ENCODE data around the gene GRM7. TPM values are rescaled to one million over a fixed set of nuclear protein-coding genes. Genes with fewer than 3 reads are reported as not detected.
A peak's percentile ranks its signal among the peaks of the same experiment; 100 is the strongest.

Gene GRM7
- total RNA-seq (under 1 TPM; 0.08 to 0.33 TPM), polyA plus RNA-seq (not detected)

- TF ChIP-seq SP1 (IDR thresholded peaks at IDR 0.05) (no peak), RXRA (IDR thresholded peaks at IDR 0.05) (no peak), FOXA2 (IDR thresholded peaks at IDR 0.05) (no peak), REST (IDR thresholded peaks at IDR 0.05) (no peak), NR2F2 (IDR thresholded peaks at IDR 0.05) (no peak), JUND (IDR thresholded peaks at IDR 0.05) (no peak), MAX (IDR thresholded peaks at IDR 0.05) (no peak), ZBTB33 (IDR thresholded peaks at IDR 0.05) (no peak), FOXA1 (IDR thresholded peaks at IDR 0.05) (no peak), RAD21 (IDR thresholded peaks at IDR 0.05) (no peak), HNF4A (conservative IDR thresholded peaks at IDR 0.05) (no peak), CTCF (IDR thresholded peaks at IDR 0.05; ENCODE audit: low read depth, low read length, missing input control) (no peak), HNF4G (IDR thresholded peaks at IDR 0.05) (no peak)
- Histone ChIP-seq H3K27ac (ENCODE audit: low read depth in 1 of 2, low read length in 2 of 2) (no peak within 1 kb of the TSS), H3K9me3 (ENCODE audit: control insufficient read depth in 4 of 4, low read length in 3 of 4) (no peaks in the 10 kb centered on the region), H3K9ac (ENCODE audit: low read depth in 1 of 2, low read length in 2 of 2) (no peak within 1 kb of the TSS), H3K4me3 (ENCODE audit: low read depth in 1 of 3, low read length in 3 of 3) (peak within 1 kb of the TSS in 1 of 3 donors; percentile 28), H3K4me1 (ENCODE audit: control insufficient read depth in 4 of 4, insufficient read depth in 4 of 4, low read length in 3 of 4) (peaks cover 0 to 18% (median 5%) of the 10 kb centered on the region in 4 donors), H3K27me3 (ENCODE audit: control insufficient read depth in 4 of 4, insufficient read depth in 4 of 4, low read length in 3 of 4) (peaks cover 0 to 14% (median 6%) of the 10 kb centered on the region in 4 donors), H3K36me3 (ENCODE audit: control insufficient read depth in 4 of 4, insufficient read depth in 3 of 4, low read depth in 1 of 4, low read length in 3 of 4) (no peaks in the 10 kb centered on the region)
- WGBS: 4% methylated on average over 62 of the region's 62 CpGs
- DNase-seq (ENCODE audit: low spot score): no peak
Observed at GRCh38 chr3:6860954-6861624, at the start of gene GRM7. GRM7 (plus strand) TSS chr3:6861115.

GRCh38 chr3:6821411-6821810 lies 39.5 kb upstream of the GRM7 start:
- Histone ChIP-seq H3K4me1 (ENCODE audit: control insufficient read depth in 4 of 4, insufficient read depth in 4 of 4, low read length in 3 of 4) (no peaks in the 10 kb centered on the region), H3K36me3 (ENCODE audit: control insufficient read depth in 4 of 4, insufficient read depth in 3 of 4, low read depth in 1 of 4, low read length in 3 of 4) (no peaks in the 10 kb centered on the region), H3K9me3 (ENCODE audit: control insufficient read depth in 4 of 4, low read length in 3 of 4) (no peaks in the 10 kb centered on the region), H3K27me3 (ENCODE audit: control insufficient read depth in 4 of 4, insufficient read depth in 4 of 4, low read length in 3 of 4) (no peaks in the 10 kb centered on the region), H3K9ac (ENCODE audit: low read depth in 1 of 2, low read length in 2 of 2) (no peak overlapping the region), H3K27ac (ENCODE audit: low read depth in 1 of 2, low read length in 2 of 2) (no peak overlapping the region), H3K4me3 (ENCODE audit: low read depth in 1 of 3, low read length in 3 of 3) (no peak overlapping the region)
- DNase-seq (ENCODE audit: low spot score): no peak
- 70% methylated on average over 3 of the region's 3 CpGs for WGBS
- TF ChIP-seq GABPA (IDR thresholded peaks at IDR 0.05 in 1 of 2, conservative IDR thresholded peaks at IDR 0.05 in 1 of 2): no peak
- no peak for TF ChIP-seq ATF3 (IDR thresholded peaks at IDR 0.05)
- no peak for TF ChIP-seq SP1 (IDR thresholded peaks at IDR 0.05)
- no peak for TF ChIP-seq FOXA1 (IDR thresholded peaks at IDR 0.05)
- TF ChIP-seq FOXA2 (IDR thresholded peaks at IDR 0.05): no peak
- no peak for TF ChIP-seq NR2F2 (IDR thresholded peaks at IDR 0.05)
- TF ChIP-seq RXRA (IDR thresholded peaks at IDR 0.05): no peak
- no peak for TF ChIP-seq JUND (IDR thresholded peaks at IDR 0.05)
- no peak for TF ChIP-seq ZBTB33 (IDR thresholded peaks at IDR 0.05)
- no peak for TF ChIP-seq HNF4A (conservative IDR thresholded peaks at IDR 0.05)
- TF ChIP-seq RAD21 (IDR thresholded peaks at IDR 0.05): no peak
- TF ChIP-seq HNF4G (IDR thresholded peaks at IDR 0.05): no peak
- no peak for TF ChIP-seq EGR1 (IDR thresholded peaks at IDR 0.05; ENCODE audit: low read depth in 2 of 2)
- no peak for TF ChIP-seq TAF1 (conservative IDR thresholded peaks at IDR 0.05)
- no peak for TF ChIP-seq MAX (IDR thresholded peaks at IDR 0.05)

Data from liver (tissue), 9 donors.